Breast epithelium (tissue), 4 donors: Measurements from ENCODE around the gene HTT. TPM values are rescaled to one million over a fixed set of nuclear protein-coding genes. Genes with fewer than 3 reads are reported as not detected.

ENCODE experiments used
- DNase-seq, 2 donors: peaks; one replicate each; pipeline ENCODE4 v3.0.0-alpha.2; 2019; ENCODE audit warnings: low spot score in 2 of 2
- H3K27ac ChIP-seq, 2 donors: fragments of 200-600 bp; sonication (generic) in 1 of 2; one replicate each; pipeline ENCODE4 v1.5.1; 2016 to 2019; ENCODE audit warnings: mild to moderate bottlenecking in 1 of 2
- H3K27me3 ChIP-seq, 2 donors: fragments of 200-600 bp; sonication (generic) in 1 of 2; one replicate each; pipeline versions ENCODE4 v1.5.1 to v1.6.0; 2017 to 2019; ENCODE audit warnings: control low read depth in 1 of 2, mild to moderate bottlenecking in 1 of 2
- H3K36me3 ChIP-seq: fragments of 200-600 bp; one replicate; pipeline ENCODE4 v1.5.1; 2019
- H3K4me1 ChIP-seq, 2 donors: fragments of 200-600 bp; sonication (generic); one replicate each; pipeline ENCODE4 v1.5.1; 2016 to 2019; ENCODE audit warnings: control low read depth in 1 of 2
- H3K4me3 ChIP-seq, 3 donors: fragments of 200-600 bp; sonication (generic); 1 replicate in 2 of 3; 2 replicates in 1 of 3; pipeline ENCODE4 v1.5.1; 2016 to 2019; ENCODE audit warnings: mild to moderate bottlenecking in 3 of 3, moderate library complexity in 2 of 3
- H3K9me3 ChIP-seq, 2 donors: fragments of 200-600 bp; sonication (generic) in 1 of 2; one replicate each; pipeline ENCODE4 v1.5.1; 2016 to 2019; ENCODE audit warnings: control low read depth in 1 of 2
- POLR2A ChIP-seq: fragments of 450-650 bp; IDR thresholded peaks from one replicate; pipeline ENCODE4 v1.6.1; 2016; ENCODE audit warnings: antibody characterized with exemption, mild to moderate bottlenecking, moderate library complexity
- POLR2AphosphoS5 ChIP-seq, 3 donors: sonication (generic); formaldehyde crosslinking; IDR thresholded peaks; one replicate each; pipeline ENCODE4 v1.6.1; 2017; ENCODE audit warnings: antibody characterized with exemption in 3 of 3
- intact Hi-C: fragments of 100-400 bp; cut with DNase I; formaldehyde crosslinking; loops from one replicate; pipeline ENCODE4 v1.15.1; 2023; ENCODE audit warnings: low total_unique reads
- total RNA-seq, 3 donors: library from RNA; depleted of rRNA; stranded (reverse); fragments of >200 nt; gene quantifications; one replicate each; pipeline ENCODE4 v1.1.0, GENCODE V29; 2016
- TF ChIP-seq, protein P1 (sequence below), 3 donors: fragments of 450-650 bp; IDR thresholded peaks; one replicate each; pipeline ENCODE4 v1.5.1; 2016 to 2017; ENCODE audit warnings: antibody characterized with exemption in 3 of 3, mild to moderate bottlenecking in 3 of 3, moderate library complexity in 3 of 3

The HTT gene
- total RNA-seq, 3 donors from 2014 or later: 53.8 to 71.1 (median 55.1) TPM

DNA sequence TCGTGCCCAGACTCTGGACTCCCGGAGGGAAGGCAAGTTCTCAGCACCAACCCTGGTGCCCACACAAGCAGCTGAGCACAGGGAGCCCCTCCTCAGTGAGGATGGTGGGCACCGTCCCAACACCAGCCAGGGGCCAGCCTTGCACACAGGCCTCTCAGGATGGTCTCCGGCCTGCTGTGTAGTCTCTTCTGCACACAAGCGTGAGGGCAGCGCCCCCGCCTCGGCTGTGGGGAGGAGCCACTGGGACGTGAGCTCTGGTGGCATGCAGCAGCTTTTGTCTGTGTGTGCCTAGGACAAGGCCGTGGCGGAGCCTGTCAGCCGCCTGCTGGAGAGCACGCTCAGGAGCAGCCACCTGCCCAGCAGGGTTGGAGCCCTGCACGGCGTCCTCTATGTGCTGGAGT lies 158.4 kb downstream of the HTT start:
- H3K27me3 ChIP-seq: no peaks in the 10 kb centered on the region
- H3K9me3 ChIP-seq: no peaks in the 10 kb centered on the region
- no peak overlapping the region for H3K27ac ChIP-seq
- TF ChIP-seq, protein P1, sequence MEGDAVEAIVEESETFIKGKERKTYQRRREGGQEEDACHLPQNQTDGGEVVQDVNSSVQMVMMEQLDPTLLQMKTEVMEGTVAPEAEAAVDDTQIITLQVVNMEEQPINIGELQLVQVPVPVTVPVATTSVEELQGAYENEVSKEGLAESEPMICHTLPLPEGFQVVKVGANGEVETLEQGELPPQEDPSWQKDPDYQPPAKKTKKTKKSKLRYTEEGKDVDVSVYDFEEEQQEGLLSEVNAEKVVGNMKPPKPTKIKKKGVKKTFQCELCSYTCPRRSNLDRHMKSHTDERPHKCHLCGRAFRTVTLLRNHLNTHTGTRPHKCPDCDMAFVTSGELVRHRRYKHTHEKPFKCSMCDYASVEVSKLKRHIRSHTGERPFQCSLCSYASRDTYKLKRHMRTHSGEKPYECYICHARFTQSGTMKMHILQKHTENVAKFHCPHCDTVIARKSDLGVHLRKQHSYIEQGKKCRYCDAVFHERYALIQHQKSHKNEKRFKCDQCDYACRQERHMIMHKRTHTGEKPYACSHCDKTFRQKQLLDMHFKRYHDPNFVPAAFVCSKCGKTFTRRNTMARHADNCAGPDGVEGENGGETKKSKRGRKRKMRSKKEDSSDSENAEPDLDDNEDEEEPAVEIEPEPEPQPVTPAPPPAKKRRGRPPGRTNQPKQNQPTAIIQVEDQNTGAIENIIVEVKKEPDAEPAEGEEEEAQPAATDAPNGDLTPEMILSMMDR (IDR thresholded peaks at IDR 0.05): no peak
- TF ChIP-seq POLR2A: no peak
- no peak for TF ChIP-seq POLR2AphosphoS5 (IDR thresholded peaks at IDR 0.05)
- no peak overlapping the region for H3K4me3 ChIP-seq
- H3K4me1 ChIP-seq: no peaks in the 10 kb centered on the region
- intact Hi-C loops: no loop called here
- DNase-seq: no peak
- no peaks in the 10 kb centered on the region for H3K36me3 ChIP-seq

DNA sequence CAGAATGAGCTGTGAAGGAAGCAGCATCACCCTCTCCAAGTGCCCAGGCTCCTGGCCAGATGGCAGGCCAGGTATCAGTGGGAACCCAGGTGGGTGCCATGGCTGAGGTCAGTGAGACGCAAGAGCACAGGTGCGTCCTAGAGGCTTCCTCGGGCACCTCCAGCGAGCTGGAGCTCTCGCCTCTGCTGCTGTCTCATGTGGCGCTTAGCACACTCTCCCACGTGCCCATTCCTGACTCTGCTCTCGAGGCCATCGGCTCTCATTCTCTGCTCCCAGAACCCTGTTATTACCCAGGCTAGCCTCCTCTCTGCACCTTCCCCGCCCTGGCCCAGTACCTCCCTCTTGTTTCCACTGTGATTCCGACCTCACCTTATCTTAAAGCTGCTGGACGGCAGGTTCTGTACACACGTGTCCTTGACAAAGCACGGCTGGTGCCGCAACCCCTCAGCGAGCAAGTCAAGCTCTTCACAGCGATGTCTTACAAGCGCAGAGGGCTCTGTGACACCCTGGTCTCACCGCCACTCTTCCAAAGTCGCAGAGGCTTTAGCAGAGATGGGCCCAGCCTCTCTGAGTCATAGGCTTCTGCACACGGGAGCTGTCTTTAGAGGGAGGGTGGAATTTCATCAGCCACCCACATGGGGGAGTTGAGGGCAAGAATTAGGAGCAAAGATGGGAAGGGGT lies 159.1 kb downstream of the HTT start:
- no peaks in the 10 kb centered on the region for H3K27me3 ChIP-seq
- no peak for TF ChIP-seq POLR2A
- no peak for TF ChIP-seq POLR2AphosphoS5 (IDR thresholded peaks at IDR 0.05)
- TF ChIP-seq, protein P1 (IDR thresholded peaks at IDR 0.05): no peak
- no peak overlapping the region for H3K27ac ChIP-seq
- H3K36me3 ChIP-seq: no peaks in the 10 kb centered on the region
- H3K4me1 ChIP-seq: no peaks in the 10 kb centered on the region
- no peaks in the 10 kb centered on the region for H3K9me3 ChIP-seq
- intact Hi-C loops: no loop called here
- no peak overlapping the region for H3K4me3 ChIP-seq
- DNase-seq: no peak

DNA sequence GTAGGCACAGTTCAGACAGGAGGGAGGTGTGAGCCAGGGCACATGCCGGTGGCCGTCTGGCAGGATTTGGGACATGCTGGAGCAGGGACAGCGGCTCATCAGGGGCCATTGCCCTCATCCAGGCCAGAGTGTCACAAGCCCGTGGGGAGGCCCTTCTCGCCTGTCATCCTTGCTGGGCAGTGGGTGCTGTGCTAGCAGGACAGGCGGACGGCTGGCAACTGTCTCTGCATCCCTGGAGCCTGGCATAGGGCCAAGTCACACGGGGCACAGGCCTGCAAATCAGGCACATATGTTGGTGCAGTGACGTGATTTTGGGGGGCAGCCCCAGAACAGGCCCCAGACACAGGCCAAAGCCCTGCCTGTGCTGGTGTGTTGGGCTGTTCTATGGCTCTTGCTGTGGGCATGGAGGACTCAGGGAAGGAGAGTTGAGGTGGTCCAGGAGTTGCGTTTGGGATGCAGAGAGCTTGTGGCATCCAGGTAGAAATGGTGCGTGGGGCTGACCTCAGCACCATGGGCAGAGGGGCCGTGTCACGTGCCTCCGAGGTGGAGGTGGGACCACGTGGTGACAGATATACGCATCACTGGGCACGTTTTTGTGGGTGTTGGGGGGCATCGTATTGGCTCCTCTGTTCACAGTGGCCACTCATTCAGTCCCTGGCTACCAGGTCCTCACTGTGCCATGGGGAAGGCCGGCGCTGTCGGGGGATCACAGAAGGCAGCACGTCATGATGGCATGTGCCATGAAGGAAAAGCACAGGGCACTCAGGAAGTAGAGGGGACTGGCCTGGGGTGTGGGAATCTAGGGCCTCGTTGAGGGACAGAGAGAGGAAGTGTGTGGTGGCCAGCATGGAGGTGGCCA lies 159.9 kb downstream of the HTT start:
- H3K27ac ChIP-seq: no peak overlapping the region
- no peaks in the 10 kb centered on the region for H3K27me3 ChIP-seq
- H3K36me3 ChIP-seq: no peaks in the 10 kb centered on the region
- no peak overlapping the region for H3K4me3 ChIP-seq
- no peaks in the 10 kb centered on the region for H3K9me3 ChIP-seq
- intact Hi-C loops: no loop called here
- TF ChIP-seq POLR2AphosphoS5 (IDR thresholded peaks at IDR 0.05) (no peak), POLR2A (no peak)
- TF ChIP-seq, protein P1 (IDR thresholded peaks at IDR 0.05): no peak
- no peaks in the 10 kb centered on the region for H3K4me1 ChIP-seq
- no peak for DNase-seq

DNA sequence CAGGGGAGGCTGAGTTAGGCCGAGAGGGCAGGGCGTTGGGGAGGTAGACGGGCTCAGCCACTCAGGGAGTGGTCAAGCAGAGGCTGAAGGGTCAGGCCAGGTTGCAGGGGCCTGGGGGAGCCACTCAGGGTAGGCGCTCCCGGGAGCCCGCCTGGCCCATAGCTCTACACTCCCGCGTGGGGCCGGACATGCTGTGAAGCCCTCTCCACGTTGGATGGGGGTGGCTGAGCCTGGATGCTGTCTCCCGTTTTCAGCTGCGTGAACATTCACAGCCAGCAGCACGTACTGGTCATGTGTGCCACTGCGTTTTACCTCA lies 160.5 kb downstream of the HTT start:
- Histone ChIP-seq H3K36me3 (no peaks in the 10 kb centered on the region), H3K9me3 (no peaks in the 10 kb centered on the region), H3K27me3 (no peaks in the 10 kb centered on the region), H3K27ac (no peak overlapping the region), H3K4me1 (no peaks in the 10 kb centered on the region), H3K4me3 (no peak overlapping the region)
- TF ChIP-seq POLR2AphosphoS5 (IDR thresholded peaks at IDR 0.05) (no peak), POLR2A (no peak)
- TF ChIP-seq, protein P1 (IDR thresholded peaks at IDR 0.05): no peak
- no peak for DNase-seq
- intact Hi-C loops: no loop called here

DNA sequence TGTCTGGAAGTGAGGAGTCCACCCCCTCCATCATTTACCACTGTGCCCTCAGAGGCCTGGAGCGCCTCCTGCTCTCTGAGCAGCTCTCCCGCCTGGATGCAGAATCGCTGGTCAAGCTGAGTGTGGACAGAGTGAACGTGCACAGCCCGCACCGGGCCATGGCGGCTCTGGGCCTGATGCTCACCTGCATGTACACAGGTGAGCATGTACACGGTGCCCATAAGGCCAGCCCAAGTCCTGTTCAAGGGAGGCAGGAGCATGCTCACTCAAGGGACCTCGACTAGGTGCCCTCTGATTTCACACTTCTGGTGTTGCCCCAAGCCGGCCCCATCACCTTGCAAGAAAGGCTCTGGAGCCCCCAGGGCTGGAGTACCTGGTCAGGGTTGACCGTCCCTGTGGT lies 161.1 kb downstream of the HTT start:
- Histone ChIP-seq H3K9me3 (no peaks in the 10 kb centered on the region), H3K4me1 (no peaks in the 10 kb centered on the region), H3K36me3 (no peaks in the 10 kb centered on the region), H3K4me3 (no peak overlapping the region), H3K27ac (no peak overlapping the region), H3K27me3 (no peaks in the 10 kb centered on the region)
- intact Hi-C loops: no loop called here
- TF ChIP-seq POLR2A (no peak), POLR2AphosphoS5 (IDR thresholded peaks at IDR 0.05) (no peak)
- no peak for DNase-seq
